ENCODE results near the gene LRRC40.

The LRRC40 gene

GRCh38 chr1:70204600-70204999, 779 bp downstream of the LRRC40 start:
- TF ChIP-seq EZH2phosphoT487 (IDR thresholded peaks at IDR 0.05; ENCODE audit: low read depth) = no peak
- no peak for TF ChIP-seq CTCF (IDR thresholded peaks at IDR 0.05; ENCODE audit: low read depth, low read length)
- H4K20me1 ChIP-seq (ENCODE audit: insufficient read depth, low read length) = 0 out of 2 replicates have a peak, but pooled peaks cover 4% of the 10 kb centered on the region
- peak overlapping the region; percentile 97 for H3K4me3 ChIP-seq (ENCODE audit: low read length)
- H3K27ac ChIP-seq (ENCODE audit: low read length) = peak overlapping the region; percentile 67
- peaks cover 32% of the 10 kb centered on the region for H3K4me1 ChIP-seq (ENCODE audit: low read length)
- peak overlapping the region; percentile 85 for H3K4me2 ChIP-seq (ENCODE audit: low read length)
- H3K36me3 ChIP-seq (replicated peaks; ENCODE audit: low read depth, low read length) = no peaks in the 10 kb centered on the region
- no peaks in the 10 kb centered on the region for H3K27me3 ChIP-seq (ENCODE audit: low read depth, low read length)
- no peaks in the 10 kb centered on the region for H3K9me3 ChIP-seq (ENCODE audit: insufficient read depth, low read length)
- peaks cover 99% of the 10 kb centered on the region for H3K79me2 ChIP-seq (ENCODE audit: low read length)
- H3K9ac ChIP-seq (ENCODE audit: low read length) = peak overlapping the region; percentile 91
- no peak overlapping the region for H2AFZ ChIP-seq (ENCODE audit: low read depth, low read length)

GRCh38 chr1:70204139-70204538, 1.2 kb downstream of the LRRC40 start:
- Histone ChIP-seq H3K79me2 (ENCODE audit: low read length) (peaks cover 98% of the 10 kb centered on the region), H2AFZ (ENCODE audit: low read depth, low read length) (no peak overlapping the region), H3K9ac (ENCODE audit: low read length) (peak overlapping the region; percentile 91), H3K27me3 (ENCODE audit: low read depth, low read length) (no peaks in the 10 kb centered on the region), H3K4me3 (ENCODE audit: low read length) (peak overlapping the region; percentile 97), H4K20me1 (ENCODE audit: insufficient read depth, low read length) (0 out of 2 replicates have a peak, but pooled peaks cover 4% of the 10 kb centered on the region), H3K4me2 (ENCODE audit: low read length) (peak overlapping the region; percentile 85), H3K27ac (ENCODE audit: low read length) (peak overlapping the region; percentile 67), H3K9me3 (ENCODE audit: insufficient read depth, low read length) (no peaks in the 10 kb centered on the region), H3K4me1 (ENCODE audit: low read length) (peaks cover 32% of the 10 kb centered on the region), H3K36me3 (replicated peaks; ENCODE audit: low read depth, low read length) (no peaks in the 10 kb centered on the region)
- no peak for TF ChIP-seq CTCF (IDR thresholded peaks at IDR 0.05; ENCODE audit: low read depth, low read length)
- no peak for TF ChIP-seq EZH2phosphoT487 (IDR thresholded peaks at IDR 0.05; ENCODE audit: low read depth)

- Histone ChIP-seq H2AFZ (ENCODE audit: low read depth, low read length) (no peak overlapping the region), H3K27me3 (ENCODE audit: low read depth, low read length) (no peaks in the 10 kb centered on the region), H3K36me3 (replicated peaks; ENCODE audit: low read depth, low read length) (no peaks in the 10 kb centered on the region), H3K4me1 (ENCODE audit: low read length) (peaks cover 32% of the 10 kb centered on the region), H3K4me3 (ENCODE audit: low read length) (no peak overlapping the region), H3K4me2 (ENCODE audit: low read length) (peak overlapping the region; percentile 85), H4K20me1 (ENCODE audit: insufficient read depth, low read length) (peaks cover 4% of the 10 kb centered on the region; the same call in 1 of the 2 replicates), H3K27ac (ENCODE audit: low read length) (no peak overlapping the region), H3K9ac (ENCODE audit: low read length) (no peak overlapping the region), H3K79me2 (ENCODE audit: low read length) (peaks cover 91% of the 10 kb centered on the region), H3K9me3 (ENCODE audit: insufficient read depth, low read length) (no peaks in the 10 kb centered on the region)
- TF ChIP-seq CTCF (IDR thresholded peaks at IDR 0.05; ENCODE audit: low read depth, low read length) = no peak
- TF ChIP-seq EZH2phosphoT487 (IDR thresholded peaks at IDR 0.05; ENCODE audit: low read depth) = no peak
Measured at GRCh38 chr1:70202173-70202758, 3.1 kb downstream of the LRRC40 start.

- no peaks in the 10 kb centered on the region for H3K36me3 ChIP-seq (replicated peaks; ENCODE audit: low read depth, low read length)
- peaks cover 84% of the 10 kb centered on the region for H3K79me2 ChIP-seq (ENCODE audit: low read length)
- no peak overlapping the region for H3K4me2 ChIP-seq (ENCODE audit: low read length)
- H3K4me3 ChIP-seq (ENCODE audit: low read length) = no peak overlapping the region
- peaks cover 4% of the 10 kb centered on the region for H4K20me1 ChIP-seq (ENCODE audit: insufficient read depth, low read length)
- H3K4me1 ChIP-seq (ENCODE audit: low read length) = peaks cover 34% of the 10 kb centered on the region
- H2AFZ ChIP-seq (ENCODE audit: low read depth, low read length) = no peak overlapping the region
- no peak overlapping the region for H3K9ac ChIP-seq (ENCODE audit: low read length)
- H3K27me3 ChIP-seq (ENCODE audit: low read depth, low read length) = no peaks in the 10 kb centered on the region
- no peak for TF ChIP-seq CTCF (IDR thresholded peaks at IDR 0.05; ENCODE audit: low read depth, low read length)
- no peaks in the 10 kb centered on the region for H3K9me3 ChIP-seq (ENCODE audit: insufficient read depth, low read length)
- H3K27ac ChIP-seq (ENCODE audit: low read length) = no peak overlapping the region
Measured at GRCh38 chr1:70200065-70200464, 5.3 kb downstream of the LRRC40 start.
